Measurements from ENCODE around the gene LDLRAD3.
A peak's percentile ranks its signal among the peaks of the same experiment; 100 is the strongest.
"Not testable (repeated sequence)": the region's sequence is repeated elsewhere in the genome, so short reads cannot be mapped to it uniquely, and the experiment has no call there.

The LDLRAD3 gene

DNA sequence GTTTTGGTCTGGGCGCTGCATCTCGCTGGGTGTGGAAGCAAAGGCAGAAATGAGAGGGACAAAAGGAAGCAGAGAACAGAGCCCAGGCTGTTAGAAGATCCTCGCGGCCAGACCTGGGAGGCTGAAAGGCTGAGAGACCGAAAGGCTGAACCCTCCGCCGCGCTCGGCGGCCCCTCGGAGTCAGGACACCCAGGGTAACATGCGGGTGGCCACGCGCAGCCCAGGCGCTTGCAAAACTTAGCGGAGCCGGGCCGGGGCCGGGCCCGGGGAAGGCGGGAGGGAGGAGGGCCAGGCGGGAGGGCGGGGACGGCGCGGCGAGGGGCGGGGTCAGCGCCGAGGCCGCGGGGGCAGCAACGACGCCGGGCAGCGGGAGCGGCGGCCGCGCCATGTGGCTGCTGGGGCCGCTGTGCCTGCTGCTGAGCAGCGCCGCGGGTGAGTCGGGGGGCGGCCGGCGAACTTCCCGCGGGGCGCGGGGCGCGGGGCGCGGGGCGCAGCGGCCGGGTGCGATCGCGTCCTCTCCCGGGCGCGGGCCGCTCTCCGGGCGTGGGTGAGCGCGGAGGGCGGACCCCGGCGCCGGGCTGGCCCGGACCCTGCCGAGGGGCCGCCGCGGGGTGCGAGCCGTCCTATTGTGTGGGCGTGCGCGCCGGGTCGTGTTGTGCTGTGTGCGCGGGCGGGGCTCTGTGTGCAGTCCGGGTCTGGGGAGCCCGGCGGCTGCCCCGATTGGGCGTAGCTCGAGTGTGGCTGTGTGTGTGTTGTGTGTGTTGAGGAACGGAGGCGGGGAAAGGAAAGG, at the start of gene LDLRAD3:
TSS of gene LDLRAD3 (plus strand) at position 350 of the 790 bp plus-strand sequence. CDS start at position 387, 37 bp downstream.
- peak; percentile 74 for DNase-seq (ENCODE audit: low spot score)

DNA sequence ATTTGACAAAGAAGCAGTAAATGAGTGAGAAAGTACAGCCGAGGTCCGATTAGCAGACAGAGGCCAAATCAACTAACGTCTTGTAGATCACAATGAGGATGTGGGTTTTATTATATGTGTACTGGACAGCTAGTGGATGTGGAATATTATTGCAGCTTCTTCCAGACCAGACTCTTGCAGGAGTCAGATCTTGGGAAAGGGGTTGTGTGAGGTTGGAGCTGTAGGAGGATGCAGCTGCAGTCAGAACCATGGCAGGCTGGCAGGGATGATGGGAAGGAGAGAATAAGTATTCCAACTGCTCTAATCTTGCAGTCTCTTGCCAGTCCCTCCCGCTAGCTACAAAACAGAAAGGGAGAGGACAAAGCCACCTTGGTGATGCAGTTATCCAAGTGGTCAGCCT, 46.8 kb upstream of the LDLRAD3 start:
- no peak for DNase-seq (ENCODE audit: low spot score)

DNA sequence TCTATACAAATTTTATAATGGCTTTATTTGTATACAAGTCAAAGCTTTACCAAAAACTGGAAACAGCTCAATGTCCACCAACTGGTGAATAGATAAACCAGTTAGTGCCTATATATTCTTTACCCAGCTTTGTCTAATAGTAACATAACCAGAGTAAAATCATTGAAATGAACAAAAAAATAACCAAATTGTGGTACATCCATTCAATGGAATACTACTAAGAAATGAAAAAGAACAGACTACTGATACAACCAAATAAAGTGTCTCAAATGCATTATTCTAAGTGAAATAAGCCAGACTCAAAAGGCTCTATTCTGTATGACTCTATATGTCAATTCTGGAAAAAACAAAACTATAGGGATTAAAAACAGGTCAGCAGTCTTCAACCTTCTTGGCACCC, 40.9 kb upstream of the LDLRAD3 start:
- DNase-seq (ENCODE audit: low spot score) = no peak

GRCh38 chr11:35905646-35906276, 38.1 kb upstream of the LDLRAD3 start:
- peak; percentile 94 for DNase-seq (ENCODE audit: low spot score)

GRCh38 chr11:35906277-35906661, 37.6 kb upstream of the LDLRAD3 start:
- DNase-seq (ENCODE audit: low spot score) = no peak

DNA sequence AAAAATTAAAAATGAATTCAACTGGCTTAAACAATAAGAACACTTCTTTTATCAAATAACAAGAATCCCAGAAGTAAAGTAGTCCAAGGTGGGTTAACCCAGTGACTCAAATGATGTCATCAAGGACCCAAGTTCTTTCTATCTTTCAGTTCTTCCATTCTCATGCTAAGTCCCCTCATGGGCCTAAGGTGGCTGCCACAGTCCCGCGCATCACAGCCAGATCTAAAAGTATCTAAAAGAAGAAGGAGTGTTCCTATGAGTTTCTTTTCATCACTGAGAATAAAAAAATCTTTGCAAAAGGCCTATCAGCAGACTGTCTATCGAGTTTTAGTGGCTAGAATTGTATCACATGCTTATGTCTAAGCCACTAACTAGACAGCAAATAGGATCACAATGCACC, 37.2 kb upstream of the LDLRAD3 start:
- no peak for DNase-seq (ENCODE audit: low spot score)

GRCh38 chr11:35907648-35908431, 36.0 kb upstream of the LDLRAD3 start:
- no peak for DNase-seq (ENCODE audit: low spot score)

- DNase-seq (ENCODE audit: low spot score) = not testable (repeated sequence)
Observed at GRCh38 chr11:35908432-35908771, 35.5 kb upstream of the LDLRAD3 start.

- DNase-seq (ENCODE audit: low spot score) = no peak
Observed at GRCh38 chr11:35909511-35910265, 34.2 kb upstream of the LDLRAD3 start.

DNA sequence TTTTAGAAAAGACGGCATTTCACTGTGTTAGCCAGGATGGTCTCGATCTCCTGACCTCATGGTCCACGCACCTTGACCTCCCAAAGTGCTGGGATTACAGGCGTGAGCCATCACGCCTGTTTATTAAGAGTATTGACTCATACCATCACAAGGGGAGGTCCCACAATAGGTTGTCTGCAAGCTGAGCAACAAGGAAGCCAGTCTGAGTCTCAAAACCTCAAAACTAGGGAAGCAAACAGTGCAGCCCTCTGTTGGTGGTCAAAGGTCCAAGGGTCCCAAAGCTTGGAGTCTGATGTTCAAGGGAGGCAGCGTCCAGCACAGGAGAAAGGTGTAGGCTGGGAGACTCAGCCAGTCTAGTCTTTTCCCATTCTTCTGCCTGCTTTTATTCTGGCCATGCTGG, 32.8 kb upstream of the LDLRAD3 start:
- DNase-seq (ENCODE audit: low spot score) = no peak

DNA sequence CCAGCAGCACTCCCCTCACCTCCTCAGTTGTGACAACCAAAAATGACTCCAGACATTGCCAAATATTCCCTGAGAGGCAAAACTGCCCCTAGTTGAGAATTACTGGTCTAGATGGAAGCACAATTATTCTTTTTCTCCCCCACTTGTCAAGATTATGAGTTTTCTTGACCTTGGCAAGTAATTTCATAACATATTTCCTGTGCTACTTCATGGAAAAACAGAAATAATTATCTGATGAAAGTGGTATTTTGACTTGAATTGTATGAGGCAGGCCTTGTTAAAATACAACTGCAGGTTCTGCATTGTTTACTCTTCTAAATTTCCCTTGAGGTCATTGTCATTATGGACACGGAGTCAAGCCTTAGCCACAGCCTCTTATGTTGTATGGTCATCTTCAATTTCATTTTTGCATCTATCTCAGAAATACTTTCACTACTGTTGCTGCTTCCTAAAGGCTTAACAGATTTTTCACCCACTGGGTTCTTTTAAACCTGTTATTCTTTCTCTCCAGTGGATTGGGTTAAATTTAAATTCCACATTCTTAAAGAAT, 32.2 kb upstream of the LDLRAD3 start:
- no peak for DNase-seq (ENCODE audit: low spot score)

DNA sequence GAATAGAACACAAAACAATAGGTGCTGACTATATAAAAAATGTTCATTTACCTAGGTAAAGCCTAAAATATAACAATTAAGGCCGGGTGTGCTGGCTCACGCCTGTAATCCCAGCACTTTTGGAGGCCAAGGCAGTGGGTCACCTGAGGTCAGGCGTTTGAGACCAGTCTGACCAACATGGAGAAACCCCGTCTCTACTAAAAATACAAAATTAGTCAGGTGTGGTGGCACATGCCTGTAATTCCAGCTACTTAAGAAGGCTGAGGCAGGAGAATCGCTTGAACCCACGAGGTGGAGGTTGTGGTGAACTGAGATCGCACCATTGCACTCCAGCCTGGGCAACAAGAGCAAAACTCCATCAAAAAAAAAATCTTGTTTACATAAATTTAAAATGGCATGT, 31.4 kb upstream of the LDLRAD3 start:
- not testable (repeated sequence) for DNase-seq (ENCODE audit: low spot score)

DNA sequence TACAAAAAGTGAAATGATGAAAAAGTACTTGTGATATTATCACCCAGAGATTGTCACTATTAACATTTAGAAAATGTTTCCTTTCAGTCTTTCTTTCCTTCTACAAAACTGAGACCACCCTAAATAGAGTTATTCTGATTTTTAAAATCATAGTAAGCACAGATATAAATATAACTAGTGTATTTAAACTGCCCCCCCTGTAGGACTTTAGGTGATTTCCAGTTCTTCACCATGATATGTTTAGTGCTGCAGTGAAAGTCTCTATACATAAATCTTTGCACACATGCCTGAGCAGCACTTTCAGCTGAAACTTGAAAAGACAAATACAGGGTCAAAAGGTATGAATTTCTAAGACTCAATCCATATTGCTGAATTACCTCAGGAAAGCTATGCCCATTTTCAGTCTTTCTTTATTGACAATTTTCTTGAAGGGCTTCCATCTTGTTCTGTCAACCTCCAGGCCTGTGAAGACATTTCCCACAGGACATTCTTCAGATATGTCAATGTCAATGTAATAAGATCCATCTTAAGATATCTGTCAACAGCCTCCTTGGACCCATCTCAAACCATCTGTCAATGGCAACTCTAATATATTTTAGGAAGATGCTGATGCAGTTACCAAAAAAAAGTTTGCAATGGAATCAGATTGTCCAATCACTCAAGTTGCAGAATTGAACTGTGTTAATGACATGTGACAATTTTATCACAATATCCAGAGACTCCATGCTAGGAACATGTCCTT, 30.8 kb upstream of the LDLRAD3 start:
- no peak for DNase-seq (ENCODE audit: low spot score)

GRCh38 chr11:35914816-35915215, 29.0 kb upstream of the LDLRAD3 start:
- DNase-seq (ENCODE audit: low spot score) = no peak

GRCh38 chr11:35916270-35916669, 27.6 kb upstream of the LDLRAD3 start:
- no peak for DNase-seq (ENCODE audit: low spot score)

DNA sequence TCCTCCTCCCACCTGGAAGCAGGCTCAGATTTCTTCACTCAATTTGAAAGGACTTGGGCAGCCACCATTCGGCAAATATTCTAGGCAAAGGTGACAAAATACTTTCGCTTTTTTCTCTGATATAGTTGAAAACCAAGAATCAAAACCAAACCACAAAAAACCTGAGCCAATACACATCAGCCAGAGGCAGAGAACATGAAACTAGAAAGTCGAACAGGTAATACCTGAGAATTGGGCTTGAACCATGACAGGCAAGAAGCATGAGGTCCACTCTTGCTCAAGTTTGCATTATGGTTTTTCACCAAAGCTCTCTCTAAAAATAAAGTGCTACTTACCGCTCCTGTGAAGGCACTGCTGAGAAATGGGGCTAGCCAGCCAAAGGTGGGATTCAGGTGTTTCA, 26.2 kb upstream of the LDLRAD3 start:
- DNase-seq (ENCODE audit: low spot score) = no peak

DNA sequence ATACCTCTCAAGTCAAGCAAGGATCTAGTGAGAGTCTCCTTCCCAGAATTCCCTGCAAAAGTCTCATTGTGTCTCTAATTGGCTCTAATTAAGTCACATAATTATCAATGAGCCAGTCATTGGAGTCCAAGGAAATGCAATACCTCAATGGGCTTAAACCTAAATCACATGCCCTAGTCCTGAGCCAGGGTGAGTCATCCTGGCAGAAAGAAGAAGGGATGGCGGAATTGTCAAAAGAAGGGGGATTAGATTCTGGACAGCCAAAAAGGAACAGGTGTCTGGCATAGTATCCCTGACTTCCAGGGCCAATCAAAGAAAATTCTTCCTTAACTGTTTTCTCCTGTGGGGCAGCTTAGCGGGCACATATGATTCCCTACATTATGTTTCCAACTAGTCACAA, 25.1 kb upstream of the LDLRAD3 start:
- no peak for DNase-seq (ENCODE audit: low spot score)

GRCh38 chr11:35919244-35919643, 24.6 kb upstream of the LDLRAD3 start:
- peak; percentile 82 for DNase-seq (ENCODE audit: low spot score)

- DNase-seq (ENCODE audit: low spot score) = peak; percentile 69
Observed at GRCh38 chr11:35923452-35923851, 20.4 kb upstream of the LDLRAD3 start.

DNA sequence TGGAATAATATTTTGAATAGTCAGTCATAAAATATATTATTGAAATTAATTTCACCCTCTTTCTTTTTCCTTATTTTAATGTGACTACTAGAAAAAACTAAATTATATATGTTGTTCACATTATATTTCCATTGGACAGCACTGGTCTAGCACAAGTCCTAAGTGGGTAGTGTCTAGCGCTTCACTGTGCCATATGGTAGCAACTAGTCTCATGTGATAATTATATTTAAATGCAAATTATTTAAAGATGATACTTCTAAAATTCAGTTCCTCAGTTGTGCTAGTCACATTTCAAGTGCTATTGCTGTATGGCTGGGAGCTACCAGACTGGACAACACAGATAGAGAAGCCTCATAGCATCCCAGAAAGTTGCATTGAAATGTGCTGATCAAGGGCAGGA, 19.1 kb upstream of the LDLRAD3 start:
- DNase-seq (ENCODE audit: low spot score) = no peak

DNA sequence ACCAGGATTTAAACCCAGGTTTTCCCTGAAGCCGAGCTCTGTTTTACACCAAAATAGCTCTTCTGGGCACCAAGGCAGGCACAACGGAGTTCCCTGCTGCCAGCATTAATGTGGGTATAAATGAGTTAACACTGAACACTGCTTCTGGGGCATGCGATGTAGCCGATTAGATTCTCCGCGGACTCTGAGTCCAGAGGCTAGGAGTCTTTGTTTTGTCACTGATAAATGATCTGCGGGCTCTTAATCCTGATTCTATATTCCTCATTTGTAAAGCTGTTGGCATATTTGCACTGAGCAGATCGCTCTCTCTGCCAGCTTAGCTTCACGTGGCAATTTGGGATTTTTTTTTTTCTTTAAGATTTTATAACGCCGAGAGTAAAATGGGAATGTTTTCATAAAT, 16.8 kb upstream of the LDLRAD3 start:
- no peak for DNase-seq (ENCODE audit: low spot score)

All from globus pallidus (tissue), 1 donor.